HFFc6 (cell line): ENCODE data around the gene MOSMO. TPM values are rescaled to one million over a fixed set of nuclear protein-coding genes. Genes with fewer than 3 reads are reported as not detected.

ENCODE experiments used
- DNase-seq: peaks from one replicate; pipeline ENCODE4 v3.0.0-alpha.2; 2018
- H3K27ac Mint-ChIP-seq: 2 replicates; pipeline ENCODE4 v1.8.0; 2020; ENCODE audit warnings: mild to moderate bottlenecking, mixed read lengths
- H3K27me3 Mint-ChIP-seq: 2 replicates; pipeline ENCODE4 v1.8.0; 2021; ENCODE audit warnings: mild to moderate bottlenecking, moderate library complexity, mixed read lengths; ENCODE audit not compliant: insufficient read depth
- H3K36me3 Mint-ChIP-seq: 2 replicates; pipeline ENCODE4 v1.8.0; 2021; ENCODE audit warnings: low read depth, mixed read lengths
- H3K4me1 Mint-ChIP-seq: 2 replicates; pipeline ENCODE4 v1.8.0; 2020; ENCODE audit warnings: low read depth, mixed read lengths
- H3K4me3 Mint-ChIP-seq: 2 replicates; pipeline ENCODE4 v1.8.0; 2020; ENCODE audit warnings: mild to moderate bottlenecking, moderate library complexity, mixed read lengths
- H3K9me3 Mint-ChIP-seq: 2 replicates; pipeline ENCODE4 v1.8.0; 2020; ENCODE audit warnings: mild to moderate bottlenecking, mixed read lengths
- total RNA-seq, 6 experiments: library from RNA; stranded (reverse); fragmentation: NEBNext Ultra II Directional; extraction: Animal tissue kit (Norgen Biotek cat#: 25700); gene quantifications; 2 replicates in 1 of 6; 3 replicates in 5 of 6; pipeline ENCODE4 v1.2.3, GENCODE V29; 2021
- TF ChIP-seq, protein P1 (sequence below): fragments of 200-600 bp; sonication (generic); IDR thresholded peaks from 2 replicates; pipeline ENCODE4 v1.5.0; 2021; ENCODE audit warnings: antibody characterized with exemption, mild to moderate bottlenecking

The MOSMO gene
- total RNA-seq, 6 experiments from 2014 or later, result 16.9 to 28.2 (median 22.7) TPM

- Mint-ChIP-seq H3K9me3 (no peaks in the 10 kb centered on the region), H3K27ac (peak within 1 kb of the TSS; percentile 85), H3K27me3 (peaks cover 7% of the 10 kb centered on the region), H3K36me3 (peaks cover 13% of the 10 kb centered on the region), H3K4me3 (peak within 1 kb of the TSS; percentile 62), H3K4me1 (peaks cover 14% of the 10 kb centered on the region)
- TF ChIP-seq, protein P1, sequence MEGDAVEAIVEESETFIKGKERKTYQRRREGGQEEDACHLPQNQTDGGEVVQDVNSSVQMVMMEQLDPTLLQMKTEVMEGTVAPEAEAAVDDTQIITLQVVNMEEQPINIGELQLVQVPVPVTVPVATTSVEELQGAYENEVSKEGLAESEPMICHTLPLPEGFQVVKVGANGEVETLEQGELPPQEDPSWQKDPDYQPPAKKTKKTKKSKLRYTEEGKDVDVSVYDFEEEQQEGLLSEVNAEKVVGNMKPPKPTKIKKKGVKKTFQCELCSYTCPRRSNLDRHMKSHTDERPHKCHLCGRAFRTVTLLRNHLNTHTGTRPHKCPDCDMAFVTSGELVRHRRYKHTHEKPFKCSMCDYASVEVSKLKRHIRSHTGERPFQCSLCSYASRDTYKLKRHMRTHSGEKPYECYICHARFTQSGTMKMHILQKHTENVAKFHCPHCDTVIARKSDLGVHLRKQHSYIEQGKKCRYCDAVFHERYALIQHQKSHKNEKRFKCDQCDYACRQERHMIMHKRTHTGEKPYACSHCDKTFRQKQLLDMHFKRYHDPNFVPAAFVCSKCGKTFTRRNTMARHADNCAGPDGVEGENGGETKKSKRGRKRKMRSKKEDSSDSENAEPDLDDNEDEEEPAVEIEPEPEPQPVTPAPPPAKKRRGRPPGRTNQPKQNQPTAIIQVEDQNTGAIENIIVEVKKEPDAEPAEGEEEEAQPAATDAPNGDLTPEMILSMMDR, result no peak
- DNase-seq, result peak; percentile 75
These were observed 84.4 kb downstream of the MOSMO start, which contains the start of gene VWA3A for GRCh38 chr16:22092143-22092933. VWA3A (plus strand) TSS chr16:22092541; CDS start chr16:22092638, 97 bp downstream.

DNA sequence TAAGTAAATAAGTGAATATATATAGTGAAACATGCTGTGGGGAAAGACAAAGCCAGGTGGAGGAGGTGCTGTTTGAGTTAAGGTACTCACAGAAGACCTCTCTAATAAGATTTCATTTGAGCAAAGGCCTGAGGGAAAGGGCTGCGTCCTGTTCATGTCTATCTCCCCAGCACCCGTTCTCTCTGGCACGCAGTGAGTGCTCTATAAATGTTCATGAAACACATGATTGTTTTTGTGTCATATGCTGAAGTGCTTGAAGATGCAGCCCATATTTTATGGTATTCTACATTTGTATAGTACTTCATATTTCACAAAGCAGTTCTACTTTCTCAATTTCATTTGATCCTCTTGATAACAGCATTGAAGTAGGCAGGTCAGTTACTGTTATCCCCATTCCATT lies 85.4 kb downstream of the MOSMO start:
- no peaks in the 10 kb centered on the region for H3K9me3 Mint-ChIP-seq
- no peak overlapping the region for H3K4me3 Mint-ChIP-seq
- H3K27ac Mint-ChIP-seq, result no peak overlapping the region
- H3K36me3 Mint-ChIP-seq, result peaks cover 13% of the 10 kb centered on the region
- no peak for DNase-seq
- TF ChIP-seq, protein P1, result no peak
- peaks cover 12% of the 10 kb centered on the region for H3K27me3 Mint-ChIP-seq
- H3K4me1 Mint-ChIP-seq, result peaks cover 15% of the 10 kb centered on the region

GRCh38 chr16:22093996-22094395 lies 86.1 kb downstream of the MOSMO start:
- TF ChIP-seq, protein P1, result no peak
- DNase-seq, result no peak
- Mint-ChIP-seq H3K4me3 (no peak overlapping the region), H3K36me3 (peaks cover 13% of the 10 kb centered on the region), H3K27ac (no peak overlapping the region), H3K4me1 (peaks cover 22% of the 10 kb centered on the region), H3K27me3 (peaks cover 12% of the 10 kb centered on the region), H3K9me3 (no peaks in the 10 kb centered on the region)

GRCh38 chr16:22098405-22099255 lies 90.7 kb downstream of the MOSMO start:
- no peaks in the 10 kb centered on the region for H3K9me3 Mint-ChIP-seq
- H3K4me1 Mint-ChIP-seq, result peaks cover 9% of the 10 kb centered on the region; the same call in 1 of the 2 replicates
- peak overlapping the region; percentile 78 for H3K4me3 Mint-ChIP-seq
- no peak overlapping the region for H3K27ac Mint-ChIP-seq
- peak; percentile 48 for DNase-seq
- no peaks in the 10 kb centered on the region for H3K36me3 Mint-ChIP-seq
- TF ChIP-seq, protein P1, result peak; percentile 80
- H3K27me3 Mint-ChIP-seq, result peaks cover 18% of the 10 kb centered on the region

- TF ChIP-seq, protein P1, result peak; percentile 44; the same call in 1 of the 2 replicates
- no peaks in the 10 kb centered on the region for H3K36me3 Mint-ChIP-seq
- no peak for DNase-seq
- H3K27ac Mint-ChIP-seq, result no peak overlapping the region
- H3K27me3 Mint-ChIP-seq, result peaks cover 18% of the 10 kb centered on the region
- peak overlapping the region; percentile 78; the same call in 1 of the 2 replicates for H3K4me3 Mint-ChIP-seq
- H3K9me3 Mint-ChIP-seq, result no peaks in the 10 kb centered on the region
- H3K4me1 Mint-ChIP-seq, result peaks cover 9% of the 10 kb centered on the region; the same call in 1 of the 2 replicates
These were observed 91.5 kb downstream of the MOSMO start for GRCh38 chr16:22099256-22099975.
